PC-3 (cell line): ENCODE data around the gene MAP2. TPM values are rescaled to one million over a fixed set of nuclear protein-coding genes. Genes with fewer than 3 reads are reported as not detected.

ENCODE experiments used
- ATAC-seq: fragments of 200-7000 bp; cut with Tn5 transposase; 2 replicates; pipeline ENCODE4 v1.9.1; 2020; ENCODE audit warnings: mild to moderate bottlenecking, moderate library complexity
- BruUV-seq: library from RNA; stranded (reverse); fragments of 400-500 nt; replicated peaks from 2 replicates; lab custom pipeline; 2021; lab: Mats Ljungman, UMichigan
- CTCF ChIA-PET: fragments of 300-600 bp; sonication (Branson Sonifier 250); formaldehyde crosslinking; loops from one replicate; lab custom pipeline; 2022; ENCODE audit warnings: antibody characterized with exemption; lab: Charles Lee
- POLR2A ChIA-PET: fragments of 300-600 bp; sonication (Branson Sonifier 250); formaldehyde crosslinking; loops from one replicate; lab custom pipeline; 2022; ENCODE audit warnings: antibody characterized with exemption; ENCODE audit not compliant: unreplicated experiment; lab: Charles Lee
- DNase-seq: peaks from one replicate; pipeline ENCODE4 v3.0.0-alpha.2; 2015
- H2AFZ ChIP-seq: fragments of 300-600 bp; sonication (generic); 2 replicates; pipeline ENCODE4 v1.6.0; 2016; ENCODE audit warnings: antibody characterized with exemption, low read length
- H3F3A ChIP-seq: fragments of 300-600 bp; sonication (generic); one replicate; pipeline ENCODE4 v1.6.0; 2017; ENCODE audit warnings: antibody characterized with exemption, low read length, control low read depth, mild to moderate bottlenecking; ENCODE audit not compliant: unreplicated experiment
- H3K27ac ChIP-seq: fragments of 300-600 bp; sonication (generic); 2 replicates; pipeline ENCODE4 v1.5.1; 2016; ENCODE audit warnings: mild to moderate bottlenecking, low read length
- H3K27me3 ChIP-seq: fragments of 300-600 bp; sonication (generic); 2 replicates; pipeline ENCODE4 v1.6.1; 2016; ENCODE audit warnings: low read length, mixed read lengths
- H3K36me3 ChIP-seq: fragments of 300-600 bp; sonication (generic); 2 replicates; pipeline ENCODE4 v1.6.1; 2016; ENCODE audit warnings: low read depth, mixed run types, low read length, mixed read lengths
- H3K4me1 ChIP-seq: fragments of 300-600 bp; sonication (generic); 2 replicates; pipeline ENCODE4 v1.5.1; 2016; ENCODE audit warnings: low read length; ENCODE audit not compliant: insufficient read depth
- H3K4me2 ChIP-seq: fragments of 300-600 bp; sonication (generic); 2 replicates; pipeline ENCODE4 v1.6.0; 2016; ENCODE audit warnings: low read length
- H3K4me3 ChIP-seq: fragments of 300-600 bp; sonication (generic); 2 replicates; pipeline ENCODE4 v1.5.1; 2016; ENCODE audit warnings: mild to moderate bottlenecking, low read length, mixed read lengths
- H3K79me2 ChIP-seq: fragments of 300-600 bp; sonication (generic); 2 replicates; pipeline ENCODE4 v1.6.1; 2017; ENCODE audit warnings: low read length, mixed read lengths
- H3K9ac ChIP-seq: fragments of 300-600 bp; sonication (generic); 2 replicates; pipeline ENCODE4 v1.6.0; 2016; ENCODE audit warnings: mild to moderate bottlenecking, low read length
- H3K9me2 ChIP-seq: fragments of 300-600 bp; sonication (generic); replicated peaks from 2 replicates; pipeline ENCODE4 v1.6.1; 2016; ENCODE audit warnings: mixed run types, low read length, mixed read lengths
- H3K9me3 ChIP-seq: fragments of 300-600 bp; sonication (generic); 2 replicates; pipeline ENCODE4 v1.6.1; 2016; ENCODE audit warnings: low read length, mixed read lengths
- H4K20me1 ChIP-seq: fragments of 300-600 bp; sonication (generic); 2 replicates; pipeline ENCODE4 v1.6.1; 2016; ENCODE audit warnings: low read length, mixed read lengths
- EZH2 ChIP-seq: fragments of 300-600 bp; sonication (generic); IDR thresholded peaks from one replicate; pipeline ENCODE4 v1.6.1; 2017; ENCODE audit warnings: antibody characterized with exemption, mild to moderate bottlenecking, low read length; ENCODE audit not compliant: unreplicated experiment
- EZH2phosphoT487 ChIP-seq: fragments of 300-600 bp; sonication (generic); IDR thresholded peaks from 2 replicates; pipeline ENCODE4 v1.6.1; 2018; ENCODE audit warnings: mild to moderate bottlenecking, antibody characterized with exemption, low read length, borderline replicate concordance
- intact Hi-C: fragments of 100-400 bp; cut with micrococcal nuclease; formaldehyde crosslinking; loops from 2 replicates; pipeline ENCODE4 v1.9.0; 2023
- total RNA-seq: library from RNA; depleted of rRNA; stranded (reverse); fragments of >200 nt; gene quantifications from 2 replicates; pipeline ENCODE4 v1.2.3, GENCODE V29; 2014
- TF ChIP-seq, protein P1 (sequence below): fragments of 300-600 bp; sonication (generic); conservative IDR thresholded peaks from 2 replicates; pipeline ENCODE4 v1.5.1; 2017; ENCODE audit warnings: antibody characterized with exemption, low read depth, mild to moderate bottlenecking, low read length

MAP2 gene
- total RNA-seq, 1 experiment from 2014 or later: 2.1 TPM

DNA sequence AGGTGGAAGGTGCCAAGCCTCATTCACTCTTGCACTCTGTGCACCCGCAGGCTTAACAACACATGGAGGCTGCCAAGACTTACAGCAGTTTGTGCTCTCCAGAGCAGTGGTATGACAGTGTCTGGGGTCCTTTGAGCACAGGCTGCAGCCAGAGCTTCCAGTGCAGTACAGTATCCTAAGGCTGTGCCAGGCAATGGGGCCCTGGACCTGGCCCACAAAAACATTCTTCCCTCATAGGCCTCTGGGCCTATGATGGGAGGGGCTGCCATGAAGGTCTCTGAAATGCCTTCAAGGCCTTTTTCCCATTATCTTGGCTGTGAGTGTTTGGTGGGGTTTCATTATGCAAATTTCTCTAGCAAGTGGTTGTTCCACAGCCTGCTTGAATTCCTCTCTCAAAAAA, 74.8 kb downstream of the MAP2 start:
- Histone ChIP-seq H3K4me1 (peaks cover 26% of the 10 kb centered on the region), H3K36me3 (no peaks in the 10 kb centered on the region), H4K20me1 (no peaks in the 10 kb centered on the region), H3K4me2 (no peak overlapping the region), H3K79me2 (no peaks in the 10 kb centered on the region), H3K9me2 (no peaks in the 10 kb centered on the region), H3K27me3 (no peaks in the 10 kb centered on the region), H3K27ac (no peak overlapping the region), H3F3A (peaks cover 7% of the 10 kb centered on the region), H3K4me3 (no peak overlapping the region), H2AFZ (no peak overlapping the region), H3K9me3 (no peaks in the 10 kb centered on the region), H3K9ac (no peak overlapping the region)
- POLR2A ChIA-PET: no interaction called here
- CTCF ChIA-PET: no interaction called here
- TF ChIP-seq, protein P1, sequence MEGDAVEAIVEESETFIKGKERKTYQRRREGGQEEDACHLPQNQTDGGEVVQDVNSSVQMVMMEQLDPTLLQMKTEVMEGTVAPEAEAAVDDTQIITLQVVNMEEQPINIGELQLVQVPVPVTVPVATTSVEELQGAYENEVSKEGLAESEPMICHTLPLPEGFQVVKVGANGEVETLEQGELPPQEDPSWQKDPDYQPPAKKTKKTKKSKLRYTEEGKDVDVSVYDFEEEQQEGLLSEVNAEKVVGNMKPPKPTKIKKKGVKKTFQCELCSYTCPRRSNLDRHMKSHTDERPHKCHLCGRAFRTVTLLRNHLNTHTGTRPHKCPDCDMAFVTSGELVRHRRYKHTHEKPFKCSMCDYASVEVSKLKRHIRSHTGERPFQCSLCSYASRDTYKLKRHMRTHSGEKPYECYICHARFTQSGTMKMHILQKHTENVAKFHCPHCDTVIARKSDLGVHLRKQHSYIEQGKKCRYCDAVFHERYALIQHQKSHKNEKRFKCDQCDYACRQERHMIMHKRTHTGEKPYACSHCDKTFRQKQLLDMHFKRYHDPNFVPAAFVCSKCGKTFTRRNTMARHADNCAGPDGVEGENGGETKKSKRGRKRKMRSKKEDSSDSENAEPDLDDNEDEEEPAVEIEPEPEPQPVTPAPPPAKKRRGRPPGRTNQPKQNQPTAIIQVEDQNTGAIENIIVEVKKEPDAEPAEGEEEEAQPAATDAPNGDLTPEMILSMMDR: no peak
- TF ChIP-seq EZH2phosphoT487 (no peak), EZH2 (no peak)
- DNase-seq: no peak
- BruUV-seq: no TSS peak
- no peak for ATAC-seq
- intact Hi-C loops: loop anchor here (1.0 kb wide), 1 partner anchor 38 kb away; no protein-coding TSS in a partner anchor

DNA sequence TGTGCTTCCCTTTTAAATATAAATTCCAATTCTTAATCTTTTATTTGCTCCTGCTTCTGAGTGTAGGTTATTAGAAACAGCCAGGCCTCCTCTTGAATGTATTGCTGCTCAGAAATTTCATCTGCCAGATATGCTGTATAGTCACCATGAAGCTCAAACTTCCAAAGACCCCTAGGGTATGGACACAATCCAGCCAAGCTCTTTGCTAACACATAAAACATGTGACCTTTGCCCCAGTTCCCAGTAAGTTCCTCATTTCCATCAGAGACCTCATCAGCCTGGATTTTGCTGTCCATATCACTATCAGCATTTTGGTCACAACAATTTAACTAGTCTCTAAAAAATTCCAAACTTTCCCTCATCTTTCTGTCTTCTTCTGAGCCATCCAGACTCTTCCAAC, 75.2 kb downstream of the MAP2 start:
- POLR2A ChIA-PET: no interaction called here
- Histone ChIP-seq H3K27me3 (no peaks in the 10 kb centered on the region), H3K27ac (no peak overlapping the region), H3K4me1 (peaks cover 26% of the 10 kb centered on the region), H3K4me2 (no peak overlapping the region), H2AFZ (no peak overlapping the region), H3K9ac (no peak overlapping the region), H3K4me3 (no peak overlapping the region), H3K79me2 (no peaks in the 10 kb centered on the region), H3K9me2 (no peaks in the 10 kb centered on the region), H3F3A (peaks cover 7% of the 10 kb centered on the region), H3K36me3 (no peaks in the 10 kb centered on the region), H3K9me3 (no peaks in the 10 kb centered on the region), H4K20me1 (no peaks in the 10 kb centered on the region)
- TF ChIP-seq EZH2phosphoT487 (no peak), EZH2 (no peak)
- TF ChIP-seq, protein P1: no peak
- ATAC-seq (no peak), DNase-seq (peak; percentile 29)
- no TSS peak for BruUV-seq
- CTCF ChIA-PET: no interaction called here
- intact Hi-C loops: no loop called here

DNA sequence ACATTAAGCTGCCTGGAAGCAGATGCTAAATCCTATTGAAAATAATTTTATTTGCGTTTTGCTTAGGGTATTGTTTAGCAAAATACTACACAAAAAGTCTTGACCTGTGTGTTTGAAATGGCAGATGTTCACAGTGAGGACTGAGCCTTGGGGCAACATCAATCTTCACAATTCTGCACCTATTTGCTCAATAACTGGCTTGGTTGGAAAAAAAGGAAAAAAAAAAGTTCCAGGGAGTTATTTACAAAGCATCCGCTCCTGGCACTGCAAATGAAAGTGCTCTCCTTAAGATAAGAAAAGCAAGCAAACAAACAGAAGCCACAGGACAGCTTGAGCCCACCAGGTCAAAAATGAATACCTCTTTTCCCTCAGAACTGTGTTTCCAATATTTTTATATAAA, 77.7 kb downstream of the MAP2 start:
- no peak overlapping the region for H3K27ac ChIP-seq
- H3K36me3 ChIP-seq: no peaks in the 10 kb centered on the region
- no peak overlapping the region for H3K4me3 ChIP-seq

More for the DNA sequence above, 77.7 kb downstream of the MAP2 start:
- ATAC-seq (no peak), DNase-seq (no peak)
- POLR2A ChIA-PET: no interaction called here
- Histone ChIP-seq H3K9me2 (no peaks in the 10 kb centered on the region), H3K27me3 (no peaks in the 10 kb centered on the region), H3K79me2 (no peaks in the 10 kb centered on the region), H3K4me2 (no peak overlapping the region), H4K20me1 (no peaks in the 10 kb centered on the region), H3F3A (no peaks in the 10 kb centered on the region), H3K9me3 (no peaks in the 10 kb centered on the region), H3K9ac (no peak overlapping the region), H3K4me1 (peaks cover 6% of the 10 kb centered on the region), H2AFZ (no peak overlapping the region)
- intact Hi-C loops: no loop called here
- CTCF ChIA-PET: no interaction called here
- BruUV-seq: no TSS peak
- TF ChIP-seq, protein P1: no peak
- TF ChIP-seq EZH2 (no peak), EZH2phosphoT487 (no peak)
